ENCODE data around the gene CORO6. TPM values are rescaled to one million over a fixed set of nuclear protein-coding genes. Genes with fewer than 3 reads are reported as not detected.
A peak's percentile ranks its signal among the peaks of the same experiment; 100 is the strongest.

CORO6 gene
- total and polyA plus RNA-seq, 7 experiments from 2014 or later: 0.15 to 3.1 (median 1.5) TPM

GRCh38 chr17:29620779-29621500, 1.8 kb downstream of the CORO6 start:
- no peaks in the 10 kb centered on the region for H3K9me3 Mint-ChIP-seq
- no peaks in the 10 kb centered on the region for H3K9me3 ChIP-seq (ENCODE audit: control insufficient read depth in 2 of 3, low read length in 3 of 3)
- H3K4me3 ChIP-seq (ENCODE audit: low read length): no peak overlapping the region
- H3K4me1 ChIP-seq (ENCODE audit: control insufficient read depth in 2 of 2, insufficient read depth in 2 of 2, low read length in 2 of 2): peaks cover 23 to 31% of the 10 kb centered on the region in 2 donors
- peaks cover 22 to 58% (median 47%) of the 10 kb centered on the region in 7 donors for H3K4me1 Mint-ChIP-seq
- POLR2A ChIA-PET: interaction anchor here (1.7 to 1.8 kb wide), 2 partner anchors 33 to 53 kb away, joined by 3 to 5 read pairs; partner anchors contain the start of gene GIT1
- no peaks in the 10 kb centered on the region for H3K27me3 ChIP-seq (ENCODE audit: control insufficient read depth in 2 of 2, insufficient read depth in 2 of 2, low read length in 2 of 2)
- DNase-seq: no peak
- no peaks in the 10 kb centered on the region for H3K36me3 ChIP-seq (ENCODE audit: control insufficient read depth in 2 of 3, insufficient read depth in 3 of 3, low read length in 3 of 3)
- CTCF ChIA-PET: interaction anchor here (0.7 to 1.1 kb wide), 2 partner anchors 21 to 42 kb away, joined by 3 read pairs; no protein-coding TSS in a partner anchor
- peaks cover 0 to 4% (median 0%) of the 10 kb centered on the region in 5 donors for H3K36me3 Mint-ChIP-seq
- ATAC-seq: no peak
- no peak overlapping the region for H3K27ac Mint-ChIP-seq
- peak overlapping the region; percentile 23 to 84 (median 61) for H3K4me3 Mint-ChIP-seq
- peaks cover 0 to 19% (median 0%) of the 10 kb centered on the region in 5 donors for H3K27me3 Mint-ChIP-seq
- intact Hi-C loops (cut with micrococcal nuclease): no loop called here
- H3K27ac ChIP-seq (ENCODE audit: low read depth, low read length): no peak overlapping the region

GRCh38 chr17:29620271-29620670, 2.4 kb downstream of the CORO6 start:
- CTCF ChIA-PET: interaction anchor here (6.4 kb wide), 1 partner anchor 158 kb away, joined by 37 read pairs; no protein-coding TSS in a partner anchor
- no peaks in the 10 kb centered on the region for H3K9me3 Mint-ChIP-seq
- H3K27ac Mint-ChIP-seq: no peak overlapping the region
- no peak overlapping the region for H3K27ac ChIP-seq (ENCODE audit: low read depth, low read length)
- no peaks in the 10 kb centered on the region for H3K9me3 ChIP-seq (ENCODE audit: control insufficient read depth in 2 of 3, low read length in 3 of 3)
- H3K27me3 Mint-ChIP-seq: peaks cover 0 to 21% (median 0%) of the 10 kb centered on the region in 5 donors
- POLR2A ChIA-PET: interaction anchor here (1.7 to 1.8 kb wide), 3 partner anchors 32 to 159 kb away, joined by 3 to 5 read pairs (median 3); partner anchors contain the start of gene GIT1
- peaks cover 23 to 63% (median 44%) of the 10 kb centered on the region in 7 donors for H3K4me1 Mint-ChIP-seq
- no peaks in the 10 kb centered on the region for H3K27me3 ChIP-seq (ENCODE audit: control insufficient read depth in 2 of 2, insufficient read depth in 2 of 2, low read length in 2 of 2)
- H3K4me1 ChIP-seq (ENCODE audit: control insufficient read depth in 2 of 2, insufficient read depth in 2 of 2, low read length in 2 of 2): peaks cover 23 to 33% of the 10 kb centered on the region in 2 donors
- no peak overlapping the region for H3K4me3 ChIP-seq (ENCODE audit: low read length)
- no peak for ATAC-seq
- H3K36me3 ChIP-seq (ENCODE audit: control insufficient read depth in 2 of 3, insufficient read depth in 3 of 3, low read length in 3 of 3): no peaks in the 10 kb centered on the region
- no peak for DNase-seq
- no peaks in the 10 kb centered on the region for H3K36me3 Mint-ChIP-seq
- H3K4me3 Mint-ChIP-seq: peak overlapping the region in 1 of 10 donors; percentile 23
- intact Hi-C loops (cut with micrococcal nuclease): no loop called here

- POLR2A ChIA-PET: interaction anchor here (1.7 to 4.6 kb wide), 3 partner anchors 27 to 160 kb away, joined by 3 to 59 read pairs (median 5); partner anchors contain the start of genes ANKRD13B and GIT1
- peak overlapping the region in 3 of 10 donors; percentile 20 to 93 (median 29) for H3K4me3 Mint-ChIP-seq
- no peak overlapping the region for H3K27ac Mint-ChIP-seq
Observed at GRCh38 chr17:29619251-29619650, 3.5 kb downstream of the CORO6 start.

GRCh38 chr17:29618272-29619065, 4.2 kb downstream of the CORO6 start:
- Mint-ChIP-seq H3K9me3 (no peaks in the 10 kb centered on the region), H3K4me3 (peak overlapping the region in 7 of 10 donors; percentile 1 to 93 (median 40)), H3K36me3 (no peaks in the 10 kb centered on the region), H3K4me1 (peaks cover 21 to 64% (median 46%) of the 10 kb centered on the region in 7 donors), H3K27ac (no peak overlapping the region), H3K27me3 (peaks cover 0 to 21% (median 0%) of the 10 kb centered on the region in 5 donors)
- H3K27ac ChIP-seq (ENCODE audit: low read depth, low read length): no peak overlapping the region
- intact Hi-C loops (cut with micrococcal nuclease): loop anchor here (1.0 to 10.0 kb wide), 5 partner anchors 143 to 496 kb away; partner anchors contain the start of gene NSRP1 (in 1 of the 2)
- peaks cover 37 to 49% of the 10 kb centered on the region in 2 donors for H3K4me1 ChIP-seq (ENCODE audit: control insufficient read depth in 2 of 2, insufficient read depth in 2 of 2, low read length in 2 of 2)
- ATAC-seq (no peak), DNase-seq (no peak)
- H3K27me3 ChIP-seq (ENCODE audit: control insufficient read depth in 2 of 2, insufficient read depth in 2 of 2, low read length in 2 of 2): no peaks in the 10 kb centered on the region
- H3K9me3 ChIP-seq (ENCODE audit: control insufficient read depth in 2 of 3, low read length in 3 of 3): no peaks in the 10 kb centered on the region
- ChIA-PET CTCF (interaction anchor here (0.6 to 6.4 kb wide), 16 partner anchors 8 to 317 kb away, joined by 3 to 56 read pairs (median 10); partner anchors contain the start of genes ANKRD13B and SSH2), POLR2A (interaction anchor here (0.6 to 7.2 kb wide), 17 partner anchors 13 to 324 kb away, joined by 3 to 59 read pairs (median 4); partner anchors contain the start of genes ABHD15, ANKRD13B, NUFIP2 and SSH2)
- H3K36me3 ChIP-seq (ENCODE audit: control insufficient read depth in 2 of 3, insufficient read depth in 3 of 3, low read length in 3 of 3): no peaks in the 10 kb centered on the region
- H3K4me3 ChIP-seq (ENCODE audit: low read length): peak overlapping the region; percentile 80

More at GRCh38 chr17:29619251-29619650, 3.5 kb downstream of the CORO6 start:
- Histone ChIP-seq H3K9me3 (ENCODE audit: control insufficient read depth in 2 of 3, low read length in 3 of 3) (no peaks in the 10 kb centered on the region), H3K4me3 (ENCODE audit: low read length) (no peak overlapping the region), H3K4me1 (ENCODE audit: control insufficient read depth in 2 of 2, insufficient read depth in 2 of 2, low read length in 2 of 2) (peaks cover 29 to 41% of the 10 kb centered on the region in 2 donors), H3K27me3 (ENCODE audit: control insufficient read depth in 2 of 2, insufficient read depth in 2 of 2, low read length in 2 of 2) (no peaks in the 10 kb centered on the region), H3K27ac (ENCODE audit: low read depth, low read length) (no peak overlapping the region), H3K36me3 (ENCODE audit: control insufficient read depth in 2 of 3, insufficient read depth in 3 of 3, low read length in 3 of 3) (no peaks in the 10 kb centered on the region)
- H3K9me3 Mint-ChIP-seq: no peaks in the 10 kb centered on the region
- ATAC-seq (no peak), DNase-seq (no peak)
- H3K27me3 Mint-ChIP-seq: peaks cover 0 to 21% (median 0%) of the 10 kb centered on the region in 5 donors
- H3K36me3 Mint-ChIP-seq: no peaks in the 10 kb centered on the region
- CTCF ChIA-PET: interaction anchor here (6.4 kb wide), 1 partner anchor 159 kb away, joined by 37 read pairs; no protein-coding TSS in a partner anchor
- intact Hi-C loops (cut with micrococcal nuclease): loop anchor here in 1 of 2 donors (5.0 to 10.0 kb wide), 2 partner anchors 158 to 496 kb away; partner anchors contain the start of gene NSRP1
- H3K4me1 Mint-ChIP-seq: peaks cover 21 to 65% (median 48%) of the 10 kb centered on the region in 7 donors

- peaks cover 15 to 57% (median 38%) of the 10 kb centered on the region in 7 donors for H3K4me1 Mint-ChIP-seq
- H3K27me3 Mint-ChIP-seq: peaks cover 0 to 21% (median 0%) of the 10 kb centered on the region in 5 donors
- ATAC-seq (peak; percentile 62), DNase-seq (peak; percentile 74 to 91 (median 85))
- Histone ChIP-seq H3K36me3 (ENCODE audit: control insufficient read depth in 2 of 3, insufficient read depth in 3 of 3, low read length in 3 of 3) (no peaks in the 10 kb centered on the region), H3K27ac (ENCODE audit: low read depth, low read length) (peak overlapping the region; percentile 38), H3K4me1 (ENCODE audit: control insufficient read depth in 2 of 2, insufficient read depth in 2 of 2, low read length in 2 of 2) (peaks cover 38 to 42% of the 10 kb centered on the region in 2 donors), H3K9me3 (ENCODE audit: control insufficient read depth in 2 of 3, low read length in 3 of 3) (no peaks in the 10 kb centered on the region), H3K4me3 (ENCODE audit: low read length) (peak overlapping the region; percentile 80), H3K27me3 (ENCODE audit: control insufficient read depth in 2 of 2, insufficient read depth in 2 of 2, low read length in 2 of 2) (no peaks in the 10 kb centered on the region)
- POLR2A ChIA-PET: interaction anchor here (0.5 to 7.2 kb wide), 26 partner anchors 9 to 1206 kb away, joined by 3 to 59 read pairs (median 4); partner anchors contain the start of genes ABHD15, ANKRD13B, CRLF3 and NUFIP2
- peak overlapping the region; percentile 78 to 93 (median 88) for H3K4me3 Mint-ChIP-seq
- H3K9me3 Mint-ChIP-seq: no peaks in the 10 kb centered on the region
- peak overlapping the region in 7 of 9 donors; percentile 42 to 91 (median 72) for H3K27ac Mint-ChIP-seq
- CTCF ChIA-PET: interaction anchor here (0.8 to 6.4 kb wide), 30 partner anchors 9 to 706 kb away, joined by 3 to 56 read pairs (median 4); partner anchors contain the start of genes ANKRD13B and SSH2
- intact Hi-C loops (cut with micrococcal nuclease): loop anchor here (1.0 to 10.0 kb wide), 8 partner anchors 37 to 497 kb away; partner anchors contain the start of genes NSRP1 (in 1 of the 2) and TAOK1 (in 1 of the 2)
- H3K36me3 Mint-ChIP-seq: no peaks in the 10 kb centered on the region
Observed at GRCh38 chr17:29617481-29618271, 5.0 kb downstream of the CORO6 start.

Measured in naive thymus-derived CD4-positive, alpha-beta T cell (primary cell).